NCI-H82 treated with DMSO at 0.1 percent for 48 hours (cell line): ENCODE data around the gene BCDIN3D.
A peak's percentile ranks its signal among the peaks of the same experiment; 100 is the strongest.
"Not testable (repeated sequence)": the region's sequence is repeated elsewhere in the genome, so short reads cannot be mapped to it uniquely, and the experiment has no call there.

Experiments
- DNase-seq: peaks from one replicate; lab custom pipeline; 2025; ENCODE audit not compliant: unreplicated experiment; lab: John Stamatoyannopoulos, UW

BCDIN3D gene

GRCh38 chr12:49863946-49864797 lies 21.3 kb upstream of the BCDIN3D start:
- DNase-seq = no peak

- not testable (repeated sequence) for DNase-seq
Observed at GRCh38 chr12:49860921-49861320, 18.0 kb upstream of the BCDIN3D start.

GRCh38 chr12:49855890-49856289 lies 13.0 kb upstream of the BCDIN3D start:
- not testable (repeated sequence) for DNase-seq

GRCh38 chr12:49854976-49855375 lies 12.1 kb upstream of the BCDIN3D start:
- no peak for DNase-seq

- DNase-seq = no peak
Observed at GRCh38 chr12:49853671-49854070, 10.8 kb upstream of the BCDIN3D start.

GRCh38 chr12:49847161-49847560 lies 4.3 kb upstream of the BCDIN3D start:
- no peak for DNase-seq

GRCh38 chr12:49846032-49846431 lies 3.1 kb upstream of the BCDIN3D start:
- DNase-seq = no peak

DNA sequence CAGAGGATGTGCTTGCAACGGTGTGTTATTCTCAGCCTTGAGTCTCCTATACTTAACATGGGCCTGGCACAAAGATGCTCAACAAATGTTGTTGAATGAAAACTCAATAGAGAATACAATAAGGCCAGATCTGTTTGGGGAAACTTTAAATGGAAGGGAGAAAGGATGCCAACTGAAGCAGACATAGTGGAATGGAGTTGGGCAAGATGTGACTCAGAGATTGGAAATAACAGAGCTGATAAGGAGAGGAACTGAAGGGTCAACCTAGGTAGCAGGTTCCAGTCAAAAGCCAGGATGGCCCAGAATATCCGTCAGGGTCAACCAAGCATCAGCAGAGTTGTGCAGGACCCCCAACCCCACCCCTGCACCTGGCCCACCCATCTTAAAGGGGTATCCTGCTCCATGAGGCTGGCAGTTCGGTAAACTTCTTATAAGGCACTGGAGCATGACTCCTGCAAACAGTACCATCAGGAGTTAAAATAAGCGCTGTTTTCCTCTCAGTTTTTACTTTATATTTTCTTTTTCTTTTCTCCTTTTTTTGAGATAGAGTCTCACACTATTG lies 1.1 kb upstream of the BCDIN3D start:
- DNase-seq = no peak

DNA sequence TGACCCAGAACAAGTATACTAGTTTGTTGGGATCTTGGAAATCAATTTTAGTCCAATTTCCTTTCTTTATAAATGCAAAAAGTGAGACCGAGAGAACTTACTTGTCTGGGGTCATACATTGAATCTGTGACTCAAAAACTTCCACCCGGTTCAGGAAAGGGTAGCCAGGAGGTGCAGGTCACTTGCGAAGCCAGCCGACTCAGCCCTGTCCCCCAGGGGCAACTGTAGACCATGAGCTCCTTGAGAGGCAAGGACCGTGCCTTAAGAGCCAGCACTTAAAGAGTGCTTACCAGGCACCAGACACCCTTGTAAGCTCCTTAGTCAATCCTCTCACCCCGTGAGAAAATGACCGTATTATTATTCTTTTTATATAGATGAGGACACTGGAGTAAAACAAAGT lies 505 bp upstream of the BCDIN3D start:
- no peak for DNase-seq

DNA sequence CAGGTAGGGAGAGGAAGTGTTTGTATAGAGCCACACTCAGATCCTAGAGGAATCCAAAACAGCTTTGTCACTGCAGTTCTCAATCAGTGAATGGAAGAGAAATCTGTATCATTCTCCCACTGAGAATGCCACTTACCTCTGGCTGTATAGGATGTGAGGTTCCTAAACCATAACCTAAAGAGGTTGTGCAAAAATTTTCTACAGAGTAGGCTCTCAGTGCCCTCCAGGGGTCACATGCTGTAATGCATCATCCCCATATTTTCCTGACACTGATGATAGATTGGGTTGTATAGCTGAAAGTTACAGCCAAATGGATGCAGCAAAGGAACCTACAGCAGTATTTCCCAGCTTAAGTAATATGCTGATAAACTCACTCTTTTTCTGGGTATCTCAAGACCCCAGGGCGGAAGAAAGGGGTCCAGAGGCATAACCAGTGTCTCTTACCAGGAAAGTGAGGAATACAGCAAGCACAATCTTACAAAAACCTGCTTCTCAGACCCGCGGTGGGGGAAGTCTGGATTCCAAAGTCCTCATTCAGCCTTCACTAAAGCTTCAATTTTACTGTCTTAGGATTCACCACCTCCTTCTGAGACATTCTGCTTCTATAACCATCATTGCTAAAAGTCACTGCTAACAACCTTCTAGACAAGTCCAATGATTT lies 3.8 kb downstream of the BCDIN3D start:
- no peak for DNase-seq

GRCh38 chr12:49832836-49833421 lies 10.0 kb downstream of the BCDIN3D start:
- no peak for DNase-seq

DNA sequence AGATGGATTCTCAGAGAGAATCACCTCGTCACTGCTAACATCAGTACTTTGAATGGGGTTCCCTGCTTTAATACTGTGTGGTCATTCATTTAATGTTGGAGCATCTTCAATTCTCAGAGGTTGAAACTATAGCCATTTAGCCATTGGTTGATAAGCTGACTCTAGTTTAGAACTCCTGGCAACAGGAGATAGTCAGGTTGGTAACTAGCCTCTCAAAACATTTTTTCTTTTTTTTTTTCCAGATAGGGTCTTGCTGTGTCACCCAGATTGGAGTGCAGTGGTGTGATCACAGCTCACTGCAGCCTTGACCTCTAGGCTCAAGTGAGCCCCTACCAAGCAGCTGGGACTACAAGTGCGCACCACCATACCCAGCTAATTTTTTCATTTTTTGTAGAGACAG lies 11.2 kb downstream of the BCDIN3D start:
- DNase-seq = no peak

- DNase-seq = peak; percentile 91
Observed at GRCh38 chr12:49828133-49829091, 14.5 kb downstream of the BCDIN3D start, which contains the start of gene NCKAP5L. Gene NCKAP5L (minus strand): TSS chr12:49828413. CDS start chr12:49804044, 24,369 bp downstream.

GRCh38 chr12:49827401-49828099 lies 15.4 kb downstream of the BCDIN3D start:
- DNase-seq = peak; percentile 35

- DNase-seq = no peak
Observed at GRCh38 chr12:49827051-49827400, 15.9 kb downstream of the BCDIN3D start.

GRCh38 chr12:49825971-49826421 lies 16.9 kb downstream of the BCDIN3D start:
- DNase-seq = no peak

GRCh38 chr12:49825360-49825970 lies 17.4 kb downstream of the BCDIN3D start:
- DNase-seq = no peak

DNA sequence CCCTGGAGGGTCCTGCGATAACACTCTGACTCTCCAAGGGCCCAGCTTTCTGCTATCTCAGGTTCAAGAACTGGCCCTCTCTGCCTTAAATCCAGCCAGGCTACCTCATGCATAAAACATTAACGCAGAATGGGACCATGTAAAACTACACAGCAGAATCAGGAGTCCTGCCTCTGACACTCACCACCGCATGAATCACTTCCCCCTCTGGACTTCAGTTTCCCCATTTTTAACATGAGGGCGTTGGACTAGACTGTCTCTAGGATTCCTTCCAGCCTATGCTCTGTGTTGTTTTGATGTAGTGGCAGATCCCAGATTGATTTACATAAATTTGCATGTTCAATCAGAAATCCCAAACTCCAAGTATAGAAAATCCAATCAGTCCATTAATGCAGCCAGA lies 18.0 kb downstream of the BCDIN3D start:
- DNase-seq = no peak

DNA sequence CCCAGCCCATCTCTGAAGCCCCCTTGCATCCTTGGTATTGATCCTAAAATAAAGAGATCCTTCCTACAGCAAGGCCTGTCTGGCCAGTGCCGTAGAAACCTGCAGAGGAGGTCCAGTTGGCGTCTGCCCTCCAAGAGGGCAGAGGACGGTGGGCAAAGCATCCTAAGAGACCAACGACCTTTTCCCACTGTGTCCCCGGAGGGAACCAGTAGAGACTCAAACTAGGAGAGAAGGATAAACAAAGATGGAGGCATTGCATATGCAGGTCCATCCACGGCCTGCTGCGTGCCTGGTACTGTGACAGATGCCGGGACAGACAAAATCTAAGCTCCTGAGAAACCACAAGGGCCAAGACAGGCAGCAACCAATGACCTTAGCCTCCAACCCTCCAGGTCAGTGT lies 18.5 kb downstream of the BCDIN3D start:
- DNase-seq = no peak
